Activated CD8-positive, alpha-beta memory T cell treated with anti-CD3 and anti-CD28 coated beads, Interleukin-2, amount 50 U/mL, for 24 hours (primary cell): Measurements from ENCODE around the gene SUV39H2.
"Not testable (repeated sequence)": the region's sequence is repeated elsewhere in the genome, so short reads cannot be mapped to it uniquely, and the experiment has no call there.

Experiments used
- DNase-seq: peaks from one replicate; pipeline ENCODE4 v3.0.0-alpha.2; 2020; ENCODE audit errors: extremely low read depth

Gene SUV39H2

DNA sequence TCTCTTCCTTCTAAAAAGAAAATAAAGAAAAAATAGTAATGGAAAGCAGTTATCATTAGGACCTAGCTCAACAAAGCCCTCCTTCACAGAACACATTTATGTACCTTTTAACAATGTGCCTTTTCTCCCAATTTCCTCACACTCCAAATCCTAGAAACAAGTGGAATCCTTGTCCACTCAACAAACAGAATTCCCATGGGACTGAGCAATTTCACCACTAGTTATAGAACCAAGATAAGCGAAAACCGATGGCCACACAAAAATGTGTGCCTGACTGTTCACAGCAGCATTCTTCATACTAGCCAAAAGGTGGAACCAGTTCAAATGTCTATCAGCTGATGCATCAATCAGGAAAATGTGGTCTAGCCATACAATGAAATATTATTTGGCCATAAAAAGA is 57.9 kb downstream of the SUV39H2 start:
- no peak for DNase-seq

DNA sequence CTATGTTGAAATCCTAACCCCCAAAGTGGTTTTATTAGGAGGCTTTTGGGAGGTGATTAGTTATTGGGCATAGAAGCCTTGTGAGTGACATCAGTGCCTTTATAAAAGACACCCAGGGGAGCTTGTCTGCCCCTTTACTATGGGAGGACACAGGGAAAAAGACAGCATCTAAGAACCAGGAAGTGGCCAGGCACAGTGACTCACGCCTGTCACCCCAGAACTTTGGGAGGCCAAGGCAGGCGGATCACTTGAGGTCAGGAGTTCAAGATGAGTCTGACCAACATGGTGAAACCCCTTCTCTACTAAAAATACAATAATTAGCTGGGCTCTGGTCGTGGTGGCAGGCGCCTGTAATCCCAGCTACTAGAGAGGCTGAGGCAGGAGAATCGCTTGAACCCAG is 60.3 kb downstream of the SUV39H2 start:
- DNase-seq, result not testable (repeated sequence)

DNA sequence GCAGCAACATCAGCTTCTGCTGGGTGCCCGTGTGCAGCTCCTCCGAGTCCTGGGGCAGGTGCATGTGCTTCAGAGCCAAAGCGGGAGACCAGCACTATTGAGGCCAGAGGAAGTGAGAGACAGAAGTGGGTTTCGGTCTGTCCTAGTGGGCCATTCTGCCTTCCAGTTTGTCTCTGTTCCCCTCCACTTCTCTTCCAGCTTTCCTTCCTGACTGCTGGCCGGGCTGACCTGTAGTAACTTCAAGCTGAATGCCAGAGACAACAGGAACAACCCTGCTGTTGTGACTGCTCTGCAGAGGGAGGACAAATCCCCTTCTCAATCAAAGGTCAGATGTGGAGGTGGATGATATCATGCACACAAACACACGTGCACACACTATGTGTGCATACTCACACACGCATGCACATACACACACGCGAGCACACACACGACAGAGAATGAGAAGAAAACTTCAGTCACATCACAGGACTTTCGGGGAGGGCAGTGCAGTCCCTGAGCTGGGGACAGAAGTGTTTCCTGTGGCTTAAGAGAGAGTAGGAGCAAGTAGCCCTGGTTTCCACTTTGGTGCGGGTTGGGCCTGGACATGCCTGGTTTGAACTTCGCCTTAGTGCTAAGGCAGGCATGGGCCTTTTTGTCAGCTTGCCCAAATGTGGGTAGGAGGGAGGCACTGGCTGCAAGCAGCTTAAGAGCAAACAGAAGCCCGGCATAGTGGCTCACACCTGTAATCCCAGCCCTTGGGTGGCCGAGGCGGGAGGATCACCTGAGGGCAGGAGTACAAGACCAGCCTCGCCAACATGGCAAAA is 63.7 kb downstream of the SUV39H2 start:
- DNase-seq, result not testable (repeated sequence)

DNA sequence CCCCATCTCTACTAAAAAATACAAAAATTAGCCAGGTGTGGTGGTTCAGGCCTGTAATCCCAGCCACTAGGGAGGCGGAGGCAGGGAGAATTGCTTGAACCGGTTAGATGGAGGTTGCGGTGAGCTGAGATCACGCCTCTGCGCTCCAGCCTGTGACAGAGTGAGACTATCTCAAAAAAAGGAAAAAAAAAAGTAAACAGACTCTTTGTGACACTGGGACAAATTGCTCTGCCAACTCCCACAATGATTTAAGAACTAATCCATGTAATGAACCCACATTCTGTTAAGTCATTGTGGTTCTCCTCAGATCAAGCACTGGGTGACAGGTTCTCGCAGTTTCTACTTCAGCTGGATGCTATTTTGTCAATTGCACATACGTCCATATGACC is 64.3 kb downstream of the SUV39H2 start:
- DNase-seq, result not testable (repeated sequence)

DNA sequence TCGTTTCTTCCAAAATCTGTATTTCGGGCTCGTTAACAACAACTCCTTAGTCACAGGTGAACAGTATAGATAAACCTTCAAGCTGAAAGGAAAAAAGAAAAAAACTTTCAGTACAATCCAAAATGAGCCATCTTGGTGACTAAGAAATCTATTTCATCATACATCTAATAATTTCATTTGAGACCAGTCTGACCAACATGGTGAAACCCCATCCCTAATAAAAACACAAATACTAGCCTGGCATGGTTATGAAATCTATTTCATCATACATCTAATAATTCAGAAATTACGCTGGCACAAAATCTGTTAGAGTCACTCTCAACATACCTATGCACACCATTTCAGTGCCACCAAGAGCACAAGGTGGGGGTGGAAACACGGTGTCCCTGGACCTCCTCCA is 66.4 kb downstream of the SUV39H2 start:
- DNase-seq, result no peak

DNA sequence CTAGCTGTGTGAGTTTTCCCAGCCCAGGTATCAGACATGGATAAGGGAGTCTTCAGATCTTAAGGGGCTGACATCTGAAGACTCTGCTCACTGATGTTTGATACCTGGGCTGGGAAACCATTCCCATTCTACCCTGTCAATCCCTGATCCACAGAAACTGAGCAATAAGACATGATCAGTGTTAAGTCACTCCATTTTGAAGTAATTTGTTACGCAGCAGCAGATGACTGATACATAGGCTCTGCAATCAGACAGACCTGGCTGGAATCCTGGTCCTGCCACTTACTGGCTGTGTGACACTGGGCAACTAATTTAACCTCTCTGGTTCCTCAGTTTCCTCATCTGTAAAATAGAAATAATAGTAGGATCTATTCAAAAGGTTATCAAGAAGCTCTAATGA is 68.6 kb downstream of the SUV39H2 start:
- DNase-seq, result no peak

DNA sequence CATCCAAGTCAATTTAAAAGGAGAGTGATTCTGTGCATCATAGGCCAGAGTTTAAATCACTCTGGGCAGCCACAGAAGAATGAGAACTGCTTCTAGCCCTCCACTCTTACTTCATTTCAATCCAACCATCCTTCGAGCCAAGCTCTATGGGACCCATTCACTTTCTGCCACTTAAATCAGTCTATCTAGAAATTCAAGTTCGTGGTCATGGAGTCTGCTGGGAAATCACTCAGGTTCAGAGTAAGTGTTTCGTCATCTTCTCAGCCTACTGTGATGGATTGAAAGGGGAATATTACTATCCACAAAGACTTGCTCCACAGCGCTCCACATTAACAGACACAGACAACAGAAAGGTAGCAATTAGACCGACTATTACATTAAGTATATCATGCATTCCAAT is 70.6 kb downstream of the SUV39H2 start:
- no peak for DNase-seq

DNA sequence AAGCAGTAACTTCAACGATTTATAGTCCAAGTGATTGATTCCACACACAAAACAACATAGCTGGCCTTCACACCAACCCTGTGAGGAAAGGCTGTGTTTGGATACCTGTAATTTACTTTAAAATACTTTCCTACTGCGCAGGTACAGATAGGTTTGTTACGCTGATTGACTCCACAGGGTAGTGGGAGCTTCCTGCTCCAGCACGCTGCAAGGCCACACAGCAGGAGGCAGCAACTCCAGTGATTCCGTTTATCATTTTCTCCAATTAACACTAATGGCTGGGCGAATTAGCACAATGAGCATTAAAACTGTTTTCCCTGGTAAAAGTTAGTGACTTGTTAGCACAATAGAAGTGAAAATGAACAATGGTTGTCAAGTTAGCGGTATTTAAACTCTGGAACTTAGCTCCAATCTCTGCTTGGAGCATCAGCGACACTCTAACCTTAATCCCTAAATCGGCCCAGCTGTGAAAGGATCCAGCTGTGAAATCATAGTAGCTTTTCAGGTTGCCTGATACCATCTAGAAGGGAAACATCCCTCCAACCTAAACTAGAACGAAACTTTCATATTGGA is 74.3 kb downstream of the SUV39H2 start:
- no peak for DNase-seq

DNA sequence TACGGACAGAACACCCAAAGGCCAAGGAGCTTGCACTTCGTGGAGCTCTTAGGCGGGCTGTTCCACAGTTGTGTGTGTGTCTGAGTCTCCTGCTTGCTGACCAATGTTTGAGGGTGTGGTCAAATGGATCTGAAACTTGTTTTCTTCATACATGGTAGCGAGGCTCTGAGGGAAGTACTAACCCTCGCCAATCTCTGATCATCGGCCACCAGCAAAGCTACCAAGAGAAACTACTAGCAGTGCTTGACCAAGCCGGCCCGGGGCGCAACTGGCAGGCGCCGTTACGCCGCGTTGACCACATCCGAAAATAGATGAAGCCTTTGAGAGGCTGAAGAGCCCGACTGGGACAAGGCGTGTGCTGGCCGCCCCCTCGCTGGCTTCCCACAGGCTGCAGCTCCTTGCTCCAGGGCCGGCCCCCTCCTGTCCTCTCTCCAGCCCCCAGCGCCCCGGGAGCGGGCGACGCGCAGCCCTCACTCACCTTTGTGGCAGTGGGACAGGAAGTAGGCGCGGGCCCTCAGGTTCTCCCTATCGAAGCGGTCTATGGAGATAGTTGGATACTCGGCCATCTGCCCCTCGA is 74.8 kb downstream of the SUV39H2 start:
- DNase-seq, result no peak
